ENCODE results near the gene ZFR2.
"Not testable (repeated sequence)": the region's sequence is repeated elsewhere in the genome, so short reads cannot be mapped to it uniquely, and the experiment has no call there.

The ZFR2 gene

DNA sequence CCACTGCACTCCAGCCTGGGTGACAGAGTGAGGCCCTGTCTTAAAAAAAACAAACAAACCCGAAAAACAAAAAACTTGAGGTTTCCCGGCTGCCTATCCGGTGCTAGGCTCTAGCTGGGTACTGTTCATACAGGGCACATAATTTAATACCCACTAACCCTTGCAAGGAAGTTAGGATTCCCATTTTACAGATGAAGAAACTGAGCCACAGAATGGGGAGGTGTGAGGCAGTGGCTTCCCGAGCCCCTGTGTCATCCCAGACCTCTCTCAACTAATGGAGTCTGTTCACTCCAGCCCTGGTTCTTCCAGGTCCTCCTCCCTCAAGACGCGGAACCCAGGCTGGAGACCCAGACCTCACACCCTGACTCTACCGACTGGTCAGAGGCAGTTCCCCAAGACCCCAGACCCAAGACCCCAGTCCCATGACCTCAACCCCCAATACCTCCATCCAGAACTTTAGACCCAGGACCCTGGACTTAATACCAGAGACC is 107.9 kb downstream of the ZFR2 start:
- Histone ChIP-seq H3K36me3 (ENCODE audit: insufficient read depth, low read length) (peaks cover 21% of the 10 kb centered on the region; the same call in 1 of the 2 replicates), H3K4me1 (ENCODE audit: insufficient read depth, low read length, severe bottlenecking) (peaks cover 25% of the 10 kb centered on the region), H3K4me3 (ENCODE audit: low read depth, low read length, poor library complexity, severe bottlenecking) (peak overlapping the region; percentile 84), H3K27me3 (ENCODE audit: insufficient read depth, low read length) (no peaks in the 10 kb centered on the region), H3K9me2 (ENCODE audit: low read depth, low read length) (no peaks in the 10 kb centered on the region), H3K9me3 (ENCODE audit: low read length) (no peaks in the 10 kb centered on the region), H4K20me1 (ENCODE audit: insufficient read depth, low read length) (no peaks in the 10 kb centered on the region), H3K27ac (ENCODE audit: low read depth, low read length, poor library complexity, severe bottlenecking) (peak overlapping the region; percentile 9), H3K9ac (ENCODE audit: low read length) (peak overlapping the region; percentile 90), H3K79me2 (ENCODE audit: insufficient read depth, low read length) (no peaks in the 10 kb centered on the region), H3F3A (ENCODE audit: insufficient read depth, low read length) (no peaks in the 10 kb centered on the region), H3K4me2 (ENCODE audit: low read length) (peak overlapping the region; percentile 75), H2AFZ (ENCODE audit: low read length) (no peak overlapping the region)
- no peak for TF ChIP-seq EZH2 (IDR thresholded peaks at IDR 0.05; ENCODE audit: borderline replicate concordance, low read length)
- TF ChIP-seq, protein P1, sequence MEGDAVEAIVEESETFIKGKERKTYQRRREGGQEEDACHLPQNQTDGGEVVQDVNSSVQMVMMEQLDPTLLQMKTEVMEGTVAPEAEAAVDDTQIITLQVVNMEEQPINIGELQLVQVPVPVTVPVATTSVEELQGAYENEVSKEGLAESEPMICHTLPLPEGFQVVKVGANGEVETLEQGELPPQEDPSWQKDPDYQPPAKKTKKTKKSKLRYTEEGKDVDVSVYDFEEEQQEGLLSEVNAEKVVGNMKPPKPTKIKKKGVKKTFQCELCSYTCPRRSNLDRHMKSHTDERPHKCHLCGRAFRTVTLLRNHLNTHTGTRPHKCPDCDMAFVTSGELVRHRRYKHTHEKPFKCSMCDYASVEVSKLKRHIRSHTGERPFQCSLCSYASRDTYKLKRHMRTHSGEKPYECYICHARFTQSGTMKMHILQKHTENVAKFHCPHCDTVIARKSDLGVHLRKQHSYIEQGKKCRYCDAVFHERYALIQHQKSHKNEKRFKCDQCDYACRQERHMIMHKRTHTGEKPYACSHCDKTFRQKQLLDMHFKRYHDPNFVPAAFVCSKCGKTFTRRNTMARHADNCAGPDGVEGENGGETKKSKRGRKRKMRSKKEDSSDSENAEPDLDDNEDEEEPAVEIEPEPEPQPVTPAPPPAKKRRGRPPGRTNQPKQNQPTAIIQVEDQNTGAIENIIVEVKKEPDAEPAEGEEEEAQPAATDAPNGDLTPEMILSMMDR (IDR thresholded peaks at IDR 0.05; ENCODE audit: low read length) = no peak

DNA sequence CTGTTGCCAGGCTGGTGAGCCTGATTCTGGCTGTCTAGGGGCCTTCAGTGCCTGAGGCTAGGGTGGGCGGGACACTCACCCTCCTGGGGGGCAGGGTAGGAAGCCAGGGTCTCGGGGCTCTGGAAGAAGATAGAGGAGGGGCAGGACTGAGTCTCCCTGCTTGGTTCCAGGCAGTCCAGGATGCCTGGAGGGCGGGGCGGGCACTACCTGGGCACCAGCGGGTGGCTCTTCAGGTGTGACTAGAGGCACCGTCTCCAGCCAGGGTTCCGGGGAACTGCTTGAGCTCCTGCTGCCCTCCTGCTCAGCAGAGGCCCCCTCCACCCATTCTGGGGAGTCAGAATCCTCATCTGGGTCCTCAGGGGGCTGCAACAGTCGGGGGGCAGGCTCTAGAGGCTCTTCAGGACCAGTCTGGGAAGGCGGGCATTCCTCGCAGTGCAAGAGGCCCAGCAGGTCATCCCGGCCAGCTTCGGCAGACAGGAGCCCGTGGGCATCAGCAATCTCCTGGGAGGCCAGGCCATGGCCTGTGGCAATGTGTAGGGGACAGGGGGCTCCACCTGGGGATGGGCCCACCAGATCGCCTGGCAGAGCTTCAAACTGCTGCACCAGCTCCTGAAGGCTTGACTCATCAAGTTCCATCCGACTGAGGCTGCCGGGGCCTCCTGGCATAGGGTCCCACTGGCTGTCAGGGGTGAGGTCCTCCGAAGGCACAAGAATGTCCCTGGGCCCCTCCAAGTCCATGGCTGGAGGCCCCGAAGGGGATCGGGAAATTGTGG is 109.2 kb downstream of the ZFR2 start:
- no peaks in the 10 kb centered on the region for H3K79me2 ChIP-seq (ENCODE audit: insufficient read depth, low read length)
- no peaks in the 10 kb centered on the region for H3K9me3 ChIP-seq (ENCODE audit: low read length)
- H3K27me3 ChIP-seq (ENCODE audit: insufficient read depth, low read length) = no peaks in the 10 kb centered on the region
- no peak overlapping the region for H3K27ac ChIP-seq (ENCODE audit: low read depth, low read length, poor library complexity, severe bottlenecking)
- no peaks in the 10 kb centered on the region for H4K20me1 ChIP-seq (ENCODE audit: insufficient read depth, low read length)
- no peaks in the 10 kb centered on the region for H3F3A ChIP-seq (ENCODE audit: insufficient read depth, low read length)
- H3K36me3 ChIP-seq (ENCODE audit: insufficient read depth, low read length) = peaks cover 18% of the 10 kb centered on the region; the same call in 1 of the 2 replicates
- H2AFZ ChIP-seq (ENCODE audit: low read length) = no peak overlapping the region
- peak overlapping the region; percentile 84 for H3K4me3 ChIP-seq (ENCODE audit: low read depth, low read length, poor library complexity, severe bottlenecking)
- peak overlapping the region; percentile 75; the same call in 1 of the 2 replicates for H3K4me2 ChIP-seq (ENCODE audit: low read length)
- peaks cover 25% of the 10 kb centered on the region for H3K4me1 ChIP-seq (ENCODE audit: insufficient read depth, low read length, severe bottlenecking)
- no peak for TF ChIP-seq EZH2 (IDR thresholded peaks at IDR 0.05; ENCODE audit: borderline replicate concordance, low read length)
- TF ChIP-seq, protein P1 (IDR thresholded peaks at IDR 0.05; ENCODE audit: low read length) = no peak
- H3K9ac ChIP-seq (ENCODE audit: low read length) = no peak overlapping the region; the same call in 1 of the 2 replicates
- H3K9me2 ChIP-seq (ENCODE audit: low read depth, low read length) = no peaks in the 10 kb centered on the region

GRCh38 chr19:3758297-3758696 is 110.5 kb downstream of the ZFR2 start:
- not testable (repeated sequence) for H3K9ac ChIP-seq (ENCODE audit: low read length); H4K20me1 ChIP-seq (ENCODE audit: insufficient read depth, low read length); H3K27ac ChIP-seq (ENCODE audit: low read depth, low read length, poor library complexity, severe bottlenecking); H3K4me3 ChIP-seq (ENCODE audit: low read depth, low read length, poor library complexity, severe bottlenecking); H3K9me3 ChIP-seq (ENCODE audit: low read length); H3K79me2 ChIP-seq (ENCODE audit: insufficient read depth, low read length); H3K4me2 ChIP-seq (ENCODE audit: low read length); H3F3A ChIP-seq (ENCODE audit: insufficient read depth, low read length); H3K27me3 ChIP-seq (ENCODE audit: insufficient read depth, low read length); H2AFZ ChIP-seq (ENCODE audit: low read length); H3K9me2 ChIP-seq (ENCODE audit: low read depth, low read length)
- Histone ChIP-seq H3K4me1 (ENCODE audit: insufficient read depth, low read length, severe bottlenecking) (peaks cover 23% of the 10 kb centered on the region), H3K36me3 (ENCODE audit: insufficient read depth, low read length) (peaks cover 18% of the 10 kb centered on the region; the same call in 1 of the 2 replicates)

- Histone ChIP-seq H3K4me1 (ENCODE audit: insufficient read depth, low read length, severe bottlenecking) (peaks cover 19% of the 10 kb centered on the region), H3K36me3 (ENCODE audit: insufficient read depth, low read length) (peaks cover 18% of the 10 kb centered on the region; the same call in 1 of the 2 replicates)
- H2AFZ ChIP-seq (ENCODE audit: low read length); H3K79me2 ChIP-seq (ENCODE audit: insufficient read depth, low read length); H3K9me2 ChIP-seq (ENCODE audit: low read depth, low read length); H3F3A ChIP-seq (ENCODE audit: insufficient read depth, low read length); H3K4me3 ChIP-seq (ENCODE audit: low read depth, low read length, poor library complexity, severe bottlenecking); H3K4me2 ChIP-seq (ENCODE audit: low read length); H4K20me1 ChIP-seq (ENCODE audit: insufficient read depth, low read length); H3K27ac ChIP-seq (ENCODE audit: low read depth, low read length, poor library complexity, severe bottlenecking); H3K9ac ChIP-seq (ENCODE audit: low read length); H3K27me3 ChIP-seq (ENCODE audit: insufficient read depth, low read length); H3K9me3 ChIP-seq (ENCODE audit: low read length): not testable (repeated sequence)
Measured at GRCh38 chr19:3757705-3758104, 111.1 kb downstream of the ZFR2 start.

Measured in OCI-LY1 (cell line).